WTC11 (cell line): ENCODE measurements around the gene TAF11L2. TPM values are rescaled to one million over a fixed set of nuclear protein-coding genes. Genes with fewer than 3 reads are reported as not detected.

Experiments
- ATAC-seq: fragments of 200-7000 bp; cut with Tn5 transposase; 2 replicates; pipeline ENCODE4 v1.10.0; 2021; ENCODE audit warnings: mild to moderate bottlenecking, moderate library complexity
- CTCF ChIA-PET: fragments of 300-600 bp; sonication (Branson Sonifier 250); formaldehyde crosslinking; loops from one replicate; lab custom pipeline; 2021; ENCODE audit warnings: antibody characterized with exemption; lab: Charles Lee
- POLR2A ChIA-PET: fragments of 350-600 bp; sonication (Branson Sonifier 250); formaldehyde crosslinking; loops from one replicate; lab custom pipeline; 2021; ENCODE audit warnings: antibody characterized with exemption; lab: Charles Lee
- DNase-seq: peaks from one replicate; pipeline ENCODE4 v3.0.0; 2021; ENCODE audit warnings: low spot score
- H3K27ac Mint-ChIP-seq: 2 replicates; pipeline ENCODE4 v1.8.0; 2021; ENCODE audit warnings: mixed read lengths
- H3K27me3 Mint-ChIP-seq: 2 replicates; pipeline ENCODE4 v1.8.0; 2021; ENCODE audit warnings: low read depth, mild to moderate bottlenecking, moderate library complexity, mixed read lengths
- H3K36me3 Mint-ChIP-seq: 2 replicates; pipeline ENCODE4 v1.8.0; 2021; ENCODE audit warnings: mixed read lengths
- H3K4me1 Mint-ChIP-seq: 2 replicates; pipeline ENCODE4 v1.8.0; 2022; ENCODE audit warnings: mixed read lengths
- H3K4me3 Mint-ChIP-seq: 2 replicates; pipeline ENCODE4 v1.8.0; 2021; ENCODE audit warnings: mild to moderate bottlenecking, moderate library complexity, mixed read lengths
- H3K9me3 Mint-ChIP-seq: 2 replicates; pipeline ENCODE4 v1.8.0; 2021; ENCODE audit warnings: mixed read lengths
- ATF1 ChIP-seq: sonication (generic); formaldehyde crosslinking; IDR thresholded peaks from 2 replicates; pipeline ENCODE4 v1.8.1; 2023; ENCODE audit warnings: mild to moderate bottlenecking, moderate library complexity, missing genetic modification reagents
- CREB1 ChIP-seq: sonication (generic); formaldehyde crosslinking; IDR thresholded peaks from 2 replicates; pipeline ENCODE4 v1.8.0; 2023; ENCODE audit warnings: mild to moderate bottlenecking, missing genetic modification reagents
- ELF4 ChIP-seq: sonication (generic); formaldehyde crosslinking; IDR thresholded peaks from 2 replicates; pipeline ENCODE4 v1.8.1; 2022; ENCODE audit warnings: low read depth, mild to moderate bottlenecking, moderate library complexity, missing genetic modification reagents
- ESRRA ChIP-seq: sonication (generic); formaldehyde crosslinking; IDR thresholded peaks from 2 replicates; pipeline ENCODE4 v1.8.1; 2022; ENCODE audit warnings: mild to moderate bottlenecking, missing genetic modification reagents, borderline replicate concordance
- ETV6 ChIP-seq: sonication (generic); formaldehyde crosslinking; IDR thresholded peaks from 2 replicates; pipeline ENCODE4 v1.8.1; 2022; ENCODE audit warnings: mild to moderate bottlenecking, missing genetic modification reagents
- FOXJ3 ChIP-seq: sonication (generic); formaldehyde crosslinking; IDR thresholded peaks from 2 replicates; pipeline ENCODE4 v1.9.0; 2021; ENCODE audit warnings: missing genetic modification reagents, mild to moderate bottlenecking, borderline replicate concordance
- FOXK1 ChIP-seq: sonication (generic); formaldehyde crosslinking; IDR thresholded peaks from 2 replicates; pipeline ENCODE4 v1.8.0; 2022; ENCODE audit warnings: mild to moderate bottlenecking, moderate library complexity, missing genetic modification reagents
- IRF2 ChIP-seq: sonication (generic); formaldehyde crosslinking; IDR thresholded peaks from 2 replicates; pipeline ENCODE4 v1.8.0; 2022; ENCODE audit warnings: low read depth, missing genetic modification reagents, borderline replicate concordance
- JUN ChIP-seq: sonication (generic); formaldehyde crosslinking; IDR thresholded peaks from 2 replicates; pipeline ENCODE4 v1.8.0; 2023; ENCODE audit warnings: mild to moderate bottlenecking, missing genetic modification reagents
- MXD4 ChIP-seq: fragments of 250-450 bp; sonication (Bioruptor Pico); IDR thresholded peaks from 2 replicates; pipeline ENCODE4 v1.8.0; 2021; ENCODE audit warnings: mild to moderate bottlenecking, moderate library complexity, borderline replicate concordance
- MYBL2 ChIP-seq: sonication (generic); formaldehyde crosslinking; IDR thresholded peaks from 2 replicates; pipeline ENCODE4 v1.8.1; 2023; ENCODE audit warnings: mild to moderate bottlenecking, moderate library complexity, missing genetic modification reagents
- PRRX2 ChIP-seq: fragments of 250-450 bp; sonication (Bioruptor Pico); IDR thresholded peaks from 2 replicates; pipeline ENCODE4 v1.8.0; 2021; ENCODE audit warnings: mild to moderate bottlenecking
- RELA ChIP-seq: sonication (generic); formaldehyde crosslinking; IDR thresholded peaks from 2 replicates; pipeline ENCODE4 v1.8.1; 2022; ENCODE audit warnings: missing genetic modification reagents, mild to moderate bottlenecking, borderline replicate concordance
- TP53 ChIP-seq: sonication (generic); formaldehyde crosslinking; IDR thresholded peaks from 2 replicates; pipeline ENCODE4 v1.8.1; 2023; ENCODE audit warnings: mild to moderate bottlenecking, missing genetic modification reagents
- ZBTB21 ChIP-seq: sonication (generic); formaldehyde crosslinking; IDR thresholded peaks from 2 replicates; pipeline ENCODE4 v1.8.1; 2023; ENCODE audit warnings: mild to moderate bottlenecking, missing genetic modification reagents, borderline replicate concordance
- ZNF263 ChIP-seq: sonication (generic); formaldehyde crosslinking; IDR thresholded peaks from 2 replicates; pipeline ENCODE4 v1.8.1; 2022; ENCODE audit warnings: low read depth, mild to moderate bottlenecking, moderate library complexity, missing genetic modification reagents
- total RNA-seq: library from RNA; stranded (reverse); gene quantifications from 3 replicates; pipeline ENCODE4 v1.2.3, GENCODE V29; 2021
- TF ChIP-seq, protein P1 (sequence below): sonication (generic); formaldehyde crosslinking; IDR thresholded peaks from 2 replicates; pipeline ENCODE4 v1.8.1; 2023; ENCODE audit warnings: mild to moderate bottlenecking, moderate library complexity, missing genetic modification reagents
- TF ChIP-seq, protein P2 (sequence below): sonication (generic); formaldehyde crosslinking; conservative IDR thresholded peaks from 2 replicates; pipeline ENCODE4 v1.8.1; 2023; ENCODE audit warnings: mild to moderate bottlenecking, low read depth, missing genetic modification reagents, moderate library complexity
- TF ChIP-seq, protein P3 (sequence below): sonication (generic); formaldehyde crosslinking; IDR thresholded peaks from 2 replicates; pipeline ENCODE4 v1.8.1; 2022; ENCODE audit warnings: mild to moderate bottlenecking, moderate library complexity, missing genetic modification reagents
- TF ChIP-seq, protein P4 (sequence below): sonication (generic); formaldehyde crosslinking; IDR thresholded peaks from 2 replicates; pipeline ENCODE4 v1.8.1; 2023; ENCODE audit warnings: mild to moderate bottlenecking, missing genetic modification reagents, moderate library complexity
- TF ChIP-seq, protein P5 (sequence below): sonication (generic); formaldehyde crosslinking; IDR thresholded peaks from 2 replicates; pipeline ENCODE4 v1.8.1; 2023; ENCODE audit warnings: mild to moderate bottlenecking, missing genetic modification reagents

TAF11L2 gene
- total RNA-seq, 1 experiment from 2014 or later, result not detected

DNA sequence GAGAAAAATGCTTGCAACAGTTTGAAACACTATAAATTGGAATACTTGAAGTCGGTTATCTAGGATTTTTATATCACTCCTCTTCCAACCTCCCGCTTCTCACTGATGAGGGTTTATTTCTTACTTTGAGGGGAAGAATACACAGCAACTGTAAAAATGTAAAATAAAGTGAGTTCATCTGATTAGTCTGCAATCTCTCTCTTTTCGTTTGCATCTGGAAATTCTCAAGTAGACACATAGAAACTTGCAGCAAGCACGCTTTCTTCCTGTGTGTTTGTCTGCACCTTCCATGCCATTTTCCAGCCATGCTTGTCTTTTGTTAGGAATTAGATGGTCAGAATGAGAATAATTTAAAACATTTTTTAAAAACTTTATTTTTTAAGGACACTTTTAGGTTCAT, 45.1 kb upstream of the TAF11L2 start (continued):
- TF ChIP-seq, protein P1, sequence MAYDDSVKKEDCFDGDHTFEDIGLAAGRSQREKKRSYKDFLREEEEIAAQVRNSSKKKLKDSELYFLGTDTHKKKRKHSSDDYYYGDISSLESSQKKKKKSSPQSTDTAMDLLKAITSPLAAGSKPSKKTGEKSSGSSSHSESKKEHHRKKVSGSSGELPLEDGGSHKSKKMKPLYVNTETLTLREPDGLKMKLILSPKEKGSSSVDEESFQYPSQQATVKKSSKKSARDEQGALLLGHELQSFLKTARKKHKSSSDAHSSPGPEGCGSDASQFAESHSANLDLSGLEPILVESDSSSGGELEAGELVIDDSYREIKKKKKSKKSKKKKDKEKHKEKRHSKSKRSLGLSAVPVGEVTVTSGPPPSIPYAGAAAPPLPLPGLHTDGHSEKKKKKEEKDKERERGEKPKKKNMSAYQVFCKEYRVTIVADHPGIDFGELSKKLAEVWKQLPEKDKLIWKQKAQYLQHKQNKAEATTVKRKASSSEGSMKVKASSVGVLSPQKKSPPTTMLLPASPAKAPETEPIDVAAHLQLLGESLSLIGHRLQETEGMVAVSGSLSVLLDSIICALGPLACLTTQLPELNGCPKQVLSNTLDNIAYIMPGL (CRISPR knock-in tag), result no peak
- TF ChIP-seq FOXJ3 (no peak), MYBL2 (CRISPR knock-in tag) (no peak), PRRX2 (no peak), ETV6 (no peak), RELA (no peak), ZBTB21 (CRISPR knock-in tag) (no peak)
- TF ChIP-seq, all 79 proteins: peak for 0

DNA sequence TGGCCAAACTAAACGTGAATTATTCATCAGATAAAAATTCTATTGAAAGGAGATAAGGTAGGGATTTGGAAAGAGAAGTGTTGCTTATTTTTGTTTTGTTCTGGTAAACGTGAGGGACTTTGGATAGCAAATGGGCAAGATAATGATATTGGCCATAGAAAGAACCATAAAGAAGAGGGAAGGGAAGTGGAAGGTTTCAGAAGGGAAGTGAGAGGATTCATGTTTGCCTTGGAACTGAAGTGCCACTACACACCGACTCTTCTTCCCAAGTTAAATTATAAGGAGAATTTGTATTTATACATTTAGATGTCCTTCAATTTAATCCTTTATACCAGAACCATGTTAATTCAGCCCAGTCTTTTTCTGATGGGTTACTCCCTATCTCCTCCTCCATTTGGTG, 42.1 kb upstream of the TAF11L2 start:
- TF ChIP-seq, protein P2, sequence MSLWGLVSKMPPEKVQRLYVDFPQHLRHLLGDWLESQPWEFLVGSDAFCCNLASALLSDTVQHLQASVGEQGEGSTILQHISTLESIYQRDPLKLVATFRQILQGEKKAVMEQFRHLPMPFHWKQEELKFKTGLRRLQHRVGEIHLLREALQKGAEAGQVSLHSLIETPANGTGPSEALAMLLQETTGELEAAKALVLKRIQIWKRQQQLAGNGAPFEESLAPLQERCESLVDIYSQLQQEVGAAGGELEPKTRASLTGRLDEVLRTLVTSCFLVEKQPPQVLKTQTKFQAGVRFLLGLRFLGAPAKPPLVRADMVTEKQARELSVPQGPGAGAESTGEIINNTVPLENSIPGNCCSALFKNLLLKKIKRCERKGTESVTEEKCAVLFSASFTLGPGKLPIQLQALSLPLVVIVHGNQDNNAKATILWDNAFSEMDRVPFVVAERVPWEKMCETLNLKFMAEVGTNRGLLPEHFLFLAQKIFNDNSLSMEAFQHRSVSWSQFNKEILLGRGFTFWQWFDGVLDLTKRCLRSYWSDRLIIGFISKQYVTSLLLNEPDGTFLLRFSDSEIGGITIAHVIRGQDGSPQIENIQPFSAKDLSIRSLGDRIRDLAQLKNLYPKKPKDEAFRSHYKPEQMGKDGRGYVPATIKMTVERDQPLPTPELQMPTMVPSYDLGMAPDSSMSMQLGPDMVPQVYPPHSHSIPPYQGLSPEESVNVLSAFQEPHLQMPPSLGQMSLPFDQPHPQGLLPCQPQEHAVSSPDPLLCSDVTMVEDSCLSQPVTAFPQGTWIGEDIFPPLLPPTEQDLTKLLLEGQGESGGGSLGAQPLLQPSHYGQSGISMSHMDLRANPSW (CRISPR knock-in tag), result no peak
- no peak for TF ChIP-seq IRF2 (CRISPR knock-in tag)
- TF ChIP-seq, protein P3, sequence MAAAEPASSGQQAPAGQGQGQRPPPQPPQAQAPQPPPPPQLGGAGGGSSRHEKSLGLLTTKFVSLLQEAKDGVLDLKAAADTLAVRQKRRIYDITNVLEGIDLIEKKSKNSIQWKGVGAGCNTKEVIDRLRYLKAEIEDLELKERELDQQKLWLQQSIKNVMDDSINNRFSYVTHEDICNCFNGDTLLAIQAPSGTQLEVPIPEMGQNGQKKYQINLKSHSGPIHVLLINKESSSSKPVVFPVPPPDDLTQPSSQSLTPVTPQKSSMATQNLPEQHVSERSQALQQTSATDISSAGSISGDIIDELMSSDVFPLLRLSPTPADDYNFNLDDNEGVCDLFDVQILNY (CRISPR knock-in tag), result no peak
- no peak for TF ChIP-seq FOXK1 (CRISPR knock-in tag)
- TF ChIP-seq TP53 (CRISPR knock-in tag), result no peak
- no peak for TF ChIP-seq MXD4 (CRISPR knock-in tag)
- TF ChIP-seq, protein P4, sequence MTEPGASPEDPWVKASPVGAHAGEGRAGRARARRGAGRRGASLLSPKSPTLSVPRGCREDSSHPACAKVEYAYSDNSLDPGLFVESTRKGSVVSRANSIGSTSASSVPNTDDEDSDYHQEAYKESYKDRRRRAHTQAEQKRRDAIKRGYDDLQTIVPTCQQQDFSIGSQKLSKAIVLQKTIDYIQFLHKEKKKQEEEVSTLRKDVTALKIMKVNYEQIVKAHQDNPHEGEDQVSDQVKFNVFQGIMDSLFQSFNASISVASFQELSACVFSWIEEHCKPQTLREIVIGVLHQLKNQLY (CRISPR knock-in tag), result no peak
- TF ChIP-seq ZNF263, result no peak
- TF ChIP-seq JUN (CRISPR knock-in tag), result no peak
- no peak for TF ChIP-seq ELF4
- no peak for TF ChIP-seq CREB1 (CRISPR knock-in tag)
- TF ChIP-seq ATF1 (CRISPR knock-in tag), result no peak
- TF ChIP-seq, protein P5, sequence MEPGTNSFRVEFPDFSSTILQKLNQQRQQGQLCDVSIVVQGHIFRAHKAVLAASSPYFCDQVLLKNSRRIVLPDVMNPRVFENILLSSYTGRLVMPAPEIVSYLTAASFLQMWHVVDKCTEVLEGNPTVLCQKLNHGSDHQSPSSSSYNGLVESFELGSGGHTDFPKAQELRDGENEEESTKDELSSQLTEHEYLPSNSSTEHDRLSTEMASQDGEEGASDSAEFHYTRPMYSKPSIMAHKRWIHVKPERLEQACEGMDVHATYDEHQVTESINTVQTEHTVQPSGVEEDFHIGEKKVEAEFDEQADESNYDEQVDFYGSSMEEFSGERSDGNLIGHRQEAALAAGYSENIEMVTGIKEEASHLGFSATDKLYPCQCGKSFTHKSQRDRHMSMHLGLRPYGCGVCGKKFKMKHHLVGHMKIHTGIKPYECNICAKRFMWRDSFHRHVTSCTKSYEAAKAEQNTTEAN, result no peak
- TF ChIP-seq ESRRA (CRISPR knock-in tag), result no peak
- TF ChIP-seq, all 79 proteins: peak for 0
- Mint-ChIP-seq H3K9me3 (peaks cover 11% of the 10 kb centered on the region), H3K27me3 (no peaks in the 10 kb centered on the region; the same call in 1 of the 2 replicates), H3K4me3 (no peak overlapping the region), H3K27ac (no peak overlapping the region), H3K36me3 (peaks cover 3% of the 10 kb centered on the region; the same call in 1 of the 2 replicates), H3K4me1 (no peaks in the 10 kb centered on the region)
- ChIA-PET POLR2A (no interaction called here), CTCF (no interaction called here)
- ATAC-seq (no peak), DNase-seq (no peak)
